Astrocyte (in vitro differentiated cells and primary cell): Measurements from ENCODE around the gene ZSWIM8.

ENCODE experiments used
- CTCF ChIP-seq: IDR thresholded peaks from 2 replicates; pipeline ENCODE4 v1.5.1; 2011; ENCODE audit warnings: low read depth, mild to moderate bottlenecking, inconsistent platforms, low read length, moderate library complexity; ENCODE audit not compliant: insufficient read depth
- EZH2 ChIP-seq: IDR thresholded peaks from 2 replicates; pipeline ENCODE4 v1.6.1; 2012; ENCODE audit warnings: mild to moderate bottlenecking, low read length, inconsistent platforms; ENCODE audit not compliant: insufficient read depth

GRCh38 chr10:73772281-73773151 lies 12.9 kb upstream of the ZSWIM8 start:
- no peak for TF ChIP-seq CTCF
- no peak for TF ChIP-seq EZH2
